Measurements from ENCODE around the gene DLG3.

DNA sequence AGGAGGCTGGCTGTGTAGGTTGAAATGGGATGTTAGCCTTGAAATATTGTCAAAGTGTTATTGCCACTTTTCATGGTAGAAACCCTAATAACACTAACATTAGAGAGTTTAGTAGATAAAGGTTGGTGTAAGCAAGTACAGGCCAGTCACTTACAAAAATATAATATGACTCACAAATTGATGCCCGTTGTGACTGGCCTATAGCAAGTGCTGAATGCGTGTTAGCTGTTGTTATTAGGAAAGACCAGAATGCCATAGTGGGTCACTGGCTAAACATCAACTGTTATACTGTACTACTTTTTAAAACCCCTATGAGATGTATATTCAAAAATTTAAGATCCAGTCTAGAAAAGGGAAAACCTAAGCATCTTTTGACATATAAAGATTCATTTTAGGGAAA, 41.9 kb upstream of the DLG3 start:
- TF ChIP-seq, protein P1, sequence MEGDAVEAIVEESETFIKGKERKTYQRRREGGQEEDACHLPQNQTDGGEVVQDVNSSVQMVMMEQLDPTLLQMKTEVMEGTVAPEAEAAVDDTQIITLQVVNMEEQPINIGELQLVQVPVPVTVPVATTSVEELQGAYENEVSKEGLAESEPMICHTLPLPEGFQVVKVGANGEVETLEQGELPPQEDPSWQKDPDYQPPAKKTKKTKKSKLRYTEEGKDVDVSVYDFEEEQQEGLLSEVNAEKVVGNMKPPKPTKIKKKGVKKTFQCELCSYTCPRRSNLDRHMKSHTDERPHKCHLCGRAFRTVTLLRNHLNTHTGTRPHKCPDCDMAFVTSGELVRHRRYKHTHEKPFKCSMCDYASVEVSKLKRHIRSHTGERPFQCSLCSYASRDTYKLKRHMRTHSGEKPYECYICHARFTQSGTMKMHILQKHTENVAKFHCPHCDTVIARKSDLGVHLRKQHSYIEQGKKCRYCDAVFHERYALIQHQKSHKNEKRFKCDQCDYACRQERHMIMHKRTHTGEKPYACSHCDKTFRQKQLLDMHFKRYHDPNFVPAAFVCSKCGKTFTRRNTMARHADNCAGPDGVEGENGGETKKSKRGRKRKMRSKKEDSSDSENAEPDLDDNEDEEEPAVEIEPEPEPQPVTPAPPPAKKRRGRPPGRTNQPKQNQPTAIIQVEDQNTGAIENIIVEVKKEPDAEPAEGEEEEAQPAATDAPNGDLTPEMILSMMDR (IDR thresholded peaks at IDR 0.05), result no peak
- no peak for TF ChIP-seq EP300 (IDR thresholded peaks at IDR 0.05)

All from esophagus muscularis mucosa (tissue), 3 donors.